ENCODE measurements around the gene B4GALT2. TPM values are rescaled to one million over a fixed set of nuclear protein-coding genes. Genes with fewer than 3 reads are reported as not detected.
A peak's percentile ranks its signal among the peaks of the same experiment; 100 is the strongest.

The B4GALT2 gene
- total and polyA plus RNA-seq, 9 of the 15 experiments (the other 6 are each of a cell fraction or from before 2014, with no cell fraction given): 1.3 to 86.8 (median 43.8) TPM

- TF ChIP-seq ZNF165 (CRISPR knock-in tag; IDR thresholded peaks at IDR 0.05; ENCODE audit: borderline replicate concordance) (peak; percentile 71; the same call in 1 of the 2 replicates), ZNF512 (tag; IDR thresholded peaks at IDR 0.05) (no peak), ZNF217 (CRISPR knock-in tag; IDR thresholded peaks at IDR 0.05) (no peak), ZNF589 (CRISPR knock-in tag; IDR thresholded peaks at IDR 0.05; ENCODE audit: low read depth) (peak; percentile 100), ZNF408 (CRISPR knock-in tag; IDR thresholded peaks at IDR 0.05; ENCODE audit: low read depth) (no peak), ZNF197 (CRISPR knock-in tag; IDR thresholded peaks at IDR 0.05; ENCODE audit: low read depth) (peak; percentile 100), TAF7 (tag; IDR thresholded peaks at IDR 0.05) (no peak), HDAC6 (IDR thresholded peaks at IDR 0.05; ENCODE audit: low read depth, low read length) (no peak), EZH2 (IDR thresholded peaks at IDR 0.05; ENCODE audit: borderline replicate concordance, low read depth, low read length) (no peak), NFATC3 (IDR thresholded peaks at IDR 0.05) (peak; percentile 45; the same call in 1 of the 2 replicates), RBM14 (IDR thresholded peaks at IDR 0.05; ENCODE audit: borderline replicate concordance, insufficient read depth, low read depth, low read length) (no peak), RFX5 (IDR thresholded peaks at IDR 0.05; ENCODE audit: low read depth, low read length) (0 out of 2 replicates have a peak, but pooled peaks have one; percentile 49), CCNT2 (IDR thresholded peaks at IDR 0.05; ENCODE audit: borderline replicate concordance, extremely low read depth, insufficient read length, low read depth, low read length) (peak; percentile 100), HINFP (tag; conservative IDR thresholded peaks at IDR 0.05; ENCODE audit: low read depth) (0 out of 2 replicates have a peak, but pooled peaks have one; percentile 65), HDAC2 (IDR thresholded peaks at IDR 0.05) (peak; percentile 99), POLR3G (IDR thresholded peaks at IDR 0.05; ENCODE audit: extremely low read depth, insufficient read length, insufficient replicate concordance) (no peak), SIRT6 (IDR thresholded peaks at IDR 0.05; ENCODE audit: low read depth, low read length) (no peak), ZNF398 (CRISPR knock-in tag; IDR thresholded peaks at IDR 0.05) (no peak)
- TF ChIP-seq, protein P1, sequence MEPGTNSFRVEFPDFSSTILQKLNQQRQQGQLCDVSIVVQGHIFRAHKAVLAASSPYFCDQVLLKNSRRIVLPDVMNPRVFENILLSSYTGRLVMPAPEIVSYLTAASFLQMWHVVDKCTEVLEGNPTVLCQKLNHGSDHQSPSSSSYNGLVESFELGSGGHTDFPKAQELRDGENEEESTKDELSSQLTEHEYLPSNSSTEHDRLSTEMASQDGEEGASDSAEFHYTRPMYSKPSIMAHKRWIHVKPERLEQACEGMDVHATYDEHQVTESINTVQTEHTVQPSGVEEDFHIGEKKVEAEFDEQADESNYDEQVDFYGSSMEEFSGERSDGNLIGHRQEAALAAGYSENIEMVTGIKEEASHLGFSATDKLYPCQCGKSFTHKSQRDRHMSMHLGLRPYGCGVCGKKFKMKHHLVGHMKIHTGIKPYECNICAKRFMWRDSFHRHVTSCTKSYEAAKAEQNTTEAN (CRISPR knock-in tag; IDR thresholded peaks at IDR 0.05): no peak
- TF ChIP-seq, protein P2, sequence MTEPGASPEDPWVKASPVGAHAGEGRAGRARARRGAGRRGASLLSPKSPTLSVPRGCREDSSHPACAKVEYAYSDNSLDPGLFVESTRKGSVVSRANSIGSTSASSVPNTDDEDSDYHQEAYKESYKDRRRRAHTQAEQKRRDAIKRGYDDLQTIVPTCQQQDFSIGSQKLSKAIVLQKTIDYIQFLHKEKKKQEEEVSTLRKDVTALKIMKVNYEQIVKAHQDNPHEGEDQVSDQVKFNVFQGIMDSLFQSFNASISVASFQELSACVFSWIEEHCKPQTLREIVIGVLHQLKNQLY (CRISPR knock-in tag; conservative IDR thresholded peaks at IDR 0.05): peak in 1 of 2 experiments; percentile 76; a peak in 1 of 4 replicates
Measured at GRCh38 chr1:44035726-44036408, 56.9 kb downstream of the B4GALT2 start (continued).

All from K562 (cell line).